K562 (cell line): ENCODE results near the gene SLIT1.

Experiments used
- ADNP ChIP-seq: fragments of 200-800 bp; sonication (Bioruptor generic); IDR thresholded peaks from 2 replicates; pipeline ENCODE4 v1.6.1; 2016; ENCODE audit warnings: missing genetic modification characterization, missing compliant biosample characterization
- ZNF311 ChIP-seq: fragments of 250-450 bp; sonication (Bioruptor Pico); IDR thresholded peaks from 2 replicates; pipeline ENCODE4 v1.4.0; 2020; ENCODE audit warnings: mild to moderate bottlenecking, moderate library complexity
- TF ChIP-seq, protein P1 (sequence below): sonication (generic); formaldehyde crosslinking; IDR thresholded peaks from 2 replicates; pipeline ENCODE4 v1.8.1; 2023; ENCODE audit warnings: mild to moderate bottlenecking, missing genetic modification reagents

DNA sequence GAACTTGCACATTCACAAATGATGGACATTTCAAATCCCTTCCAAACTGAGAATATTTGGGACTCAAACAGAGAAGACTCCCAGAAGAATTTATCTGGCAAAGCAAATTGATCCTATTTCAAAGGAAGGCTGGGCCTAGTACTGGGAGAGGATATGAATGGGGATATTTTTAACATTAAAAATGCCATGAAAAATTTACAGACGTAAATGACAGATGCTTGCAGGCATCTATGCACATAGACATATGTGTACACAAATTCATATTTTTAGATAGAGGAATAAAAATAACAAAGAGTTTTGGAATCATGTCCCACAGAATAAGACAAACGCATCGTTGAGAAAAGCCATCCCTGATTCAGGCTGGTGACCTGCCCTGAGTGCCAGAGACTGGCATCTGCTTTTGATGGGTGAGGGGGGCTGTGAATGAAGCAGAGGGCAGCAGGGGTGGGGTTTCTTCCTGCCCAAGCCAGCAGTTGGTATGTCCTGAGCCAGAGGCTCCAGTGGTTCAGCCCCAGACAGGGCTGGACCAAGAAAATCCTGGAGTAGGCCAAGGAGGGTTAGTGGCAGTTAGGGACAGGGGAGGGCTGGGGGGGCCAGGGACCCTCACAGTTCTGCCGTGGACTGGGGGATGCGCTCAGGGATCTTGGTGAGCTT lies 138.5 kb downstream of the SLIT1 start:
- no peak for TF ChIP-seq ZNF311
- TF ChIP-seq, protein P1, sequence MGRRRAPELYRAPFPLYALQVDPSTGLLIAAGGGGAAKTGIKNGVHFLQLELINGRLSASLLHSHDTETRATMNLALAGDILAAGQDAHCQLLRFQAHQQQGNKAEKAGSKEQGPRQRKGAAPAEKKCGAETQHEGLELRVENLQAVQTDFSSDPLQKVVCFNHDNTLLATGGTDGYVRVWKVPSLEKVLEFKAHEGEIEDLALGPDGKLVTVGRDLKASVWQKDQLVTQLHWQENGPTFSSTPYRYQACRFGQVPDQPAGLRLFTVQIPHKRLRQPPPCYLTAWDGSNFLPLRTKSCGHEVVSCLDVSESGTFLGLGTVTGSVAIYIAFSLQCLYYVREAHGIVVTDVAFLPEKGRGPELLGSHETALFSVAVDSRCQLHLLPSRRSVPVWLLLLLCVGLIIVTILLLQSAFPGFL = no peak
- no peak for TF ChIP-seq ADNP (tag)
